RWPE1 (cell line): ENCODE data around the gene IL10.

Source experiments
- CTCF ChIA-PET: fragments of 350-600 bp; sonication (Branson Sonifier 250); formaldehyde crosslinking; extraction: SDS; loops from one replicate; lab custom pipeline; 2021; lab: Yijun Ruan, JAX
- POLR2A ChIA-PET: fragments of 400-600 bp; formaldehyde crosslinking; extraction: SDS; loops from one replicate; lab custom pipeline; 2020; ENCODE audit warnings: antibody characterized with exemption; ENCODE audit not compliant: low non-redundant PET; lab: Yijun Ruan, JAX
- DNase-seq: peaks from one replicate; pipeline ENCODE4 v3.0.0; 2012; ENCODE audit warnings: low spot score
- H3K27ac ChIP-seq: fragments of 450-650 bp; 2 replicates; pipeline ENCODE4 v1.5.1; 2017
- TF ChIP-seq, protein P1 (sequence below): fragments of 450-650 bp; conservative IDR thresholded peaks from 2 replicates; pipeline ENCODE4 v1.5.1; 2017; ENCODE audit warnings: low read depth, mild to moderate bottlenecking

IL10 gene

DNA sequence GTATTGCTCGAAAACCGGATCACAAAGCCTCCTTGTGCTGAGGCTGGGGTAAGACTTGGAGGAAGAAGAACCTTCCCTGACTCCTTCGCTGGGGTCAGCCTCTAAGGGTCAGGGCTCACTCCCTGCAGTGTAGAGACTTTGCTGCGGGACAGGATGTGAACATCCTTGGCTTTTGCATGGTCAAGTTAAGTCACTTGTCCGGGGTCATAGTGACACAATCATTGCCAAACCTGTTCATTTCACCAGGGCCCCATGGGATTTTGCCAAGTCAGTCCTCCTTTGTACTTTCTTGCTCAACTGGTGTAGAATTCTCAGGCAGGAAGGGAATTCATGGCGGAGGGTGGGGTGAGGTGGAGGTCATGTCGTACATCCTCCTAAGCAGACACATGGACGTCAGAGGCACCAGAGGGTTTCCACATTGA lies 24.7 kb upstream of the IL10 start:
- ChIA-PET POLR2A (no interaction called here), CTCF (interaction anchor here (1.0 to 1.1 kb wide), 2 partner anchors 29 to 186 kb away, joined by 3 read pairs; no protein-coding TSS in a partner anchor)
- TF ChIP-seq, protein P1, sequence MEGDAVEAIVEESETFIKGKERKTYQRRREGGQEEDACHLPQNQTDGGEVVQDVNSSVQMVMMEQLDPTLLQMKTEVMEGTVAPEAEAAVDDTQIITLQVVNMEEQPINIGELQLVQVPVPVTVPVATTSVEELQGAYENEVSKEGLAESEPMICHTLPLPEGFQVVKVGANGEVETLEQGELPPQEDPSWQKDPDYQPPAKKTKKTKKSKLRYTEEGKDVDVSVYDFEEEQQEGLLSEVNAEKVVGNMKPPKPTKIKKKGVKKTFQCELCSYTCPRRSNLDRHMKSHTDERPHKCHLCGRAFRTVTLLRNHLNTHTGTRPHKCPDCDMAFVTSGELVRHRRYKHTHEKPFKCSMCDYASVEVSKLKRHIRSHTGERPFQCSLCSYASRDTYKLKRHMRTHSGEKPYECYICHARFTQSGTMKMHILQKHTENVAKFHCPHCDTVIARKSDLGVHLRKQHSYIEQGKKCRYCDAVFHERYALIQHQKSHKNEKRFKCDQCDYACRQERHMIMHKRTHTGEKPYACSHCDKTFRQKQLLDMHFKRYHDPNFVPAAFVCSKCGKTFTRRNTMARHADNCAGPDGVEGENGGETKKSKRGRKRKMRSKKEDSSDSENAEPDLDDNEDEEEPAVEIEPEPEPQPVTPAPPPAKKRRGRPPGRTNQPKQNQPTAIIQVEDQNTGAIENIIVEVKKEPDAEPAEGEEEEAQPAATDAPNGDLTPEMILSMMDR: no peak
- no peak overlapping the region for H3K27ac ChIP-seq
- no peak for DNase-seq

DNA sequence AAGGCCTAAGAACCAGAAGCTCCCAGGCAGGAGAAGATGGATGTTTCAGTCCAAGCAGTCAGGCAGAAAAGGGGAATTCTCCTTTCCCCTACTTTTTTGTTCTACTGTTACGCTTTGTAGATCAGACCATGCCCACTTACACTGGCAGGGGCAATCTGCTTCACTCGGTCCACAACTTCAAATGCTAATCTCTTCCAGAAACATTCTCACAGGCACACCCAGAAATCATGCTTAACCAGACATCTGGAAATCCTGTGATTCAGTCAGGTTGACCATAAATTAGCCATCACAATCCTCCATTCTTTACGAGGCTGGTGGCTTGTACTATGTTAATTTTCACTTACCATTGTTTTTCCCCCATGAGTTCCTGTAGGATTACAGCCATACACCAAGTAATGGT lies 23.8 kb upstream of the IL10 start:
- TF ChIP-seq, protein P1: no peak
- DNase-seq: no peak
- no peak overlapping the region for H3K27ac ChIP-seq
- CTCF ChIA-PET: no interaction called here
- POLR2A ChIA-PET: no interaction called here

DNA sequence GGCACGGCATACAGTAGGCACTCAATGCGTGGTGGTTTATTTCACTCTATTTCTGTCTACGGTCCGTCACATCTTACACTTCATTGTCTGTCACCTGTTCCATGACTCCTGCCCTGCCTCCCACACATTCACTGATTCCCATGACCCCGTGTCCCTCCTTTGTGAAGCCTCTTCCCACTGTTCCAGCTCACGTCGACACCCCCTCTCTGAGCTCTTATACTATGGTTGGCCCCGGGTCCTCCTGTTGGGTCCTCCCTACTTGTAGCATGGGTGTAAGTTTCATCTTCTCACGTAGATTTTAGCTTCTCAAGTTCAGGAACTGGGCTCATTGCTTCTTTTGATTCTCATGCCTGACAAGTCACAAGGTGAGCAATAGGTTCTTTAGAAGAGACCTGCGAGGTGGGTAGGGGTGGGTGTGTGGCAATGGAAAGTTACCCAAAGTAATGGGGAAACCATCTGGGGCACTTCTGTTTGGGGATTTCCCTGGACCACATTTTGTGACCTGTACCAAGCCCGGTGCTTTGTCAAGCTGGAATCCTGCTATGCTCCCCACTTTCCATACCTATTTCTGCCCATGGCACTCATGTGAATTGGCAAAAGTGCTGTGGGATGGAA lies 22.1 kb upstream of the IL10 start:
- TF ChIP-seq, protein P1: no peak
- ChIA-PET CTCF (interaction anchor here (1.0 kb wide), 1 partner anchor 188 kb away, joined by 3 read pairs; no protein-coding TSS in a partner anchor), POLR2A (no interaction called here)
- no peak overlapping the region for H3K27ac ChIP-seq
- no peak for DNase-seq

DNA sequence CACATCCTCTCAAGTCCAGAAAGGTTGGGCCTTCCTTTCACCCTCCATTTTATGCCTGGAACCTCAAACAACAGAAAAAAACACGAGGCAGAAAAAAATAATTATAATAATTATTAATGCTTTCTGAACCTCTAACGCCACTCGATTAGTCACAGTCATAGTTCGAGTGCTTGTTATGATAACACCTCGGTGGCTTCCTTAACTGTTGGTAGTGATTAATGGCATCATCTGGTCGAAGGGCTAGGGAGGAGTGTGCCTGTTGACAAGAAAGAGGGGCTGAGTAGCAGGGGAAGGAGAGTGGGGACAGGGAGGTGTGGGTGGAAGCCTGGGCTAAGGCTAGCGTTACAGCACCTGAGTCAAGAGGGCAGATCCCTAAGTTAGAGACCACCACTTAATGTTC lies 21.3 kb upstream of the IL10 start:
- CTCF ChIA-PET: no interaction called here
- TF ChIP-seq, protein P1: no peak
- POLR2A ChIA-PET: no interaction called here
- H3K27ac ChIP-seq: no peak overlapping the region
- no peak for DNase-seq

DNA sequence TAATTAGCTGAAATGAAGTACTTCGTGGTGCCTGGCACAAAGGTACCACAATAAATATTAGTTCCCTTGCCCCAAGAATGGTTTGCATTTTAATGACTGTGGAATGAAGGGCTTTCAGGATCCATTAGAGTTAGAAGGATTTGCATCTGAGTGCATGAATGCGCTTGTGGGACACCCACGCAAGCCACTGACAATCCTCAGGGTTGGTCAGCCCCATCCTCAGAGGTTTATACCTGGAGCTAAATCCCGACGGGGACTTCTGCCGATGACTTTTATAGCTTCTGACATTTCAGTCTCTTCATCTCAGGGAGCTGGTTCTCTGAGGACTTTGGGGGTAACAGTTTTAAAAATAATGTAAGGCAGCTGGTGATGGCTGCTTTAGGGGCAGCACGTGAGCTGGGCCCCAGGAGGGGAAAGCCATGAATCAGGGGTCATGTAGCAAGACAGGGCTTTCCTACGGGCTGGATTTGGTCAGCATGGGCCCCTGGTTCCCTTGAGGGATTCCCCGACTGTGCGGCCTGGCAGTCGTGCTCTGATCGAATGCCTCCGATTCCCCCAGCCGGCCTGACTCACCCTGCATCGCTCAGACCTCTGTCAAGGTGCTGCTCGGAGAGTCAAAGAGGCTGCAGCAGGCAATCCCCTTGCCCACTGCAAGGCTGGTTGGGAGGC lies 20.8 kb upstream of the IL10 start:
- ChIA-PET CTCF (no interaction called here), POLR2A (no interaction called here)
- TF ChIP-seq, protein P1: no peak
- no peak overlapping the region for H3K27ac ChIP-seq
- no peak for DNase-seq

DNA sequence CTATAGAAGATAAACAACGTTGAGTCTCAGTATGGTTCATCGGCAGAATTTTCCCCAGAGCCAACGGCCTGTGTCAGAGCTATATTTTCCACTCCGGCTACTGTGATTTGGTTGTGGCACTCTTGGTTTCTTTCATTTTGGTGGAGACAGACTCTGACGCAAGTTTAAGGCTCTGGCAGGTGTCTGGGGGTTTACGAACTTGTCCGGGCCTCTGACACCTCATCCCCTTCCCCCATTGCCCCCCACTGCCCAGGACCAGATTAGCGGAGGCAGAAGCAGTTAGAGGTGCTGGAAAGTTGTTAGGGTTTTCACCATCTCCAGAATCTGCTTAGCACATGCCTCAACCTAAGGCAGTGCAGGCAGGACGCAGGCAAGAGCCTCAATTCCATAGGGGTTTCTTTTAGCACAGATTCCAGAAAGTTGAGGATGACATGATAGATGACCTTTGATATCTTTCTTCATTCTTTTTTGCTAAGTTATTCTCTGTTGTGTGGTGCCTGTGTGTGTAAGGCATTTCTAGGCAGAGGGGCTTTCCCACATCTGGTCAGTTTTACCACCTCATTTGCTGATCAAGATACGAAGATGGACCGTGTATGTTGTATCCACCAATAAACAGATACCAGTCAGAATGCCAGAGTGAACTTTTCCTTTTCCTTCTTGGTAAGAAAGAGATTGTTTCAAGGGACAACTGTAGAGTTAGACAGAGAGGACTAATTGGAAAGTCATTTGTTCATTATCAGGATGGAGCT lies 18.4 kb upstream of the IL10 start:
- POLR2A ChIA-PET: interaction anchor here (0.5 kb wide), 1 partner anchor 183 kb away, joined by 5 read pairs; no protein-coding TSS in a partner anchor
- DNase-seq: no peak
- no peak overlapping the region for H3K27ac ChIP-seq
- CTCF ChIA-PET: interaction anchor here (0.6 kb wide), 1 partner anchor 203 kb away, joined by 3 read pairs; no protein-coding TSS in a partner anchor
- TF ChIP-seq, protein P1: no peak
